Peyer's patch (tissue), 4 donors: ENCODE results near the gene PDZD2.

ENCODE experiments used
- POLR2A ChIP-seq, 2 donors: fragments of 450-650 bp; IDR thresholded peaks; one replicate each; pipeline ENCODE4 v1.5.1; 2017; ENCODE audit warnings: antibody characterized with exemption in 2 of 2, mild to moderate bottlenecking in 2 of 2, moderate library complexity in 2 of 2
- TF ChIP-seq, protein P1 (sequence below), 6 experiments: fragments of 450-650 bp in 4 of 6; fragments of 200-600 bp in 2 of 6; sonication (generic) in 1 of 6; IDR thresholded peaks; one replicate each; pipeline ENCODE4 v1.5.1; 2017 to 2019; ENCODE audit warnings: antibody characterized with exemption in 6 of 6, mild to moderate bottlenecking in 3 of 6, moderate library complexity in 1 of 6

- TF ChIP-seq, protein P1, sequence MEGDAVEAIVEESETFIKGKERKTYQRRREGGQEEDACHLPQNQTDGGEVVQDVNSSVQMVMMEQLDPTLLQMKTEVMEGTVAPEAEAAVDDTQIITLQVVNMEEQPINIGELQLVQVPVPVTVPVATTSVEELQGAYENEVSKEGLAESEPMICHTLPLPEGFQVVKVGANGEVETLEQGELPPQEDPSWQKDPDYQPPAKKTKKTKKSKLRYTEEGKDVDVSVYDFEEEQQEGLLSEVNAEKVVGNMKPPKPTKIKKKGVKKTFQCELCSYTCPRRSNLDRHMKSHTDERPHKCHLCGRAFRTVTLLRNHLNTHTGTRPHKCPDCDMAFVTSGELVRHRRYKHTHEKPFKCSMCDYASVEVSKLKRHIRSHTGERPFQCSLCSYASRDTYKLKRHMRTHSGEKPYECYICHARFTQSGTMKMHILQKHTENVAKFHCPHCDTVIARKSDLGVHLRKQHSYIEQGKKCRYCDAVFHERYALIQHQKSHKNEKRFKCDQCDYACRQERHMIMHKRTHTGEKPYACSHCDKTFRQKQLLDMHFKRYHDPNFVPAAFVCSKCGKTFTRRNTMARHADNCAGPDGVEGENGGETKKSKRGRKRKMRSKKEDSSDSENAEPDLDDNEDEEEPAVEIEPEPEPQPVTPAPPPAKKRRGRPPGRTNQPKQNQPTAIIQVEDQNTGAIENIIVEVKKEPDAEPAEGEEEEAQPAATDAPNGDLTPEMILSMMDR (IDR thresholded peaks at IDR 0.05), result no peak
- TF ChIP-seq POLR2A (IDR thresholded peaks at IDR 0.05), result no peak
These were observed 392.2 kb downstream of the PDZD2 start for GRCh38 chr5:32031089-32031488.
